ENCODE measurements around the gene MBD3L4. TPM values are rescaled to one million over a fixed set of nuclear protein-coding genes. Genes with fewer than 3 reads are reported as not detected.
"Not testable (repeated sequence)": the region's sequence is repeated elsewhere in the genome, so short reads cannot be mapped to it uniquely, and the experiment has no call there.

The MBD3L4 gene
- total RNA-seq, result not detected in 2 replicates

GRCh38 chr19:7040079-7040478 is at the start of gene MBD3L4:
Gene MBD3L4 (minus strand): TSS chr19:7040179. CDS start chr19:7040144, 35 bp downstream.
- H3K9me3 Mint-ChIP-seq; H3K36me3 Mint-ChIP-seq (ENCODE audit: low read depth); H3K4me1 Mint-ChIP-seq; ATAC-seq (ENCODE audit: low read depth); intact Hi-C loops (cut with micrococcal nuclease); H3K4me3 Mint-ChIP-seq; DNase-seq; H3K27me3 Mint-ChIP-seq; CTCF ChIA-PET; H3K27ac Mint-ChIP-seq; POLR2A ChIA-PET: not testable (repeated sequence)

GRCh38 chr19:7088999-7089398 is 49.0 kb upstream of the MBD3L4 start:
- Mint-ChIP-seq H3K4me1 (no peaks in the 10 kb centered on the region), H3K9me3 (peaks cover 37% of the 10 kb centered on the region), H3K36me3 (ENCODE audit: low read depth) (peaks cover 47% of the 10 kb centered on the region), H3K27me3 (no peaks in the 10 kb centered on the region), H3K4me3 (no peak overlapping the region), H3K27ac (no peak overlapping the region)
- ChIA-PET POLR2A (interaction anchor here (0.7 kb wide), 1 partner anchor 316 kb away, joined by 3 read pairs; no protein-coding TSS in a partner anchor), CTCF (no interaction called here)
- ATAC-seq (ENCODE audit: low read depth) (no peak), DNase-seq (no peak)
- no peak for TF ChIP-seq CTCF (IDR thresholded peaks at IDR 0.05)
- intact Hi-C loops (cut with micrococcal nuclease), result no loop called here

GRCh38 chr19:7083076-7083956 is 43.3 kb upstream of the MBD3L4 start:
- no peak overlapping the region for H3K27ac Mint-ChIP-seq
- no peak for DNase-seq
- no peak overlapping the region for H3K4me3 Mint-ChIP-seq
- POLR2A ChIA-PET, result interaction anchor here (0.9 kb wide), 1 partner anchor 14 kb away, joined by 3 read pairs; the partner anchor contains the start of gene ZNF557
- peaks cover 78% of the 10 kb centered on the region for H3K36me3 Mint-ChIP-seq (ENCODE audit: low read depth)
- no peak for ATAC-seq (ENCODE audit: low read depth)
- no peak for TF ChIP-seq CTCF (IDR thresholded peaks at IDR 0.05)
- CTCF ChIA-PET, result no interaction called here
- H3K9me3 Mint-ChIP-seq, result peaks cover 44% of the 10 kb centered on the region
- no peaks in the 10 kb centered on the region for H3K4me1 Mint-ChIP-seq
- H3K27me3 Mint-ChIP-seq, result no peaks in the 10 kb centered on the region
- intact Hi-C loops (cut with micrococcal nuclease), result no loop called here

- DNase-seq (no peak), ATAC-seq (ENCODE audit: low read depth) (no peak)
- H3K9me3 Mint-ChIP-seq, result peaks cover 33% of the 10 kb centered on the region
These were observed 38.0 kb upstream of the MBD3L4 start for GRCh38 chr19:7078008-7078407.

GRCh38 chr19:7076151-7076550 is 36.2 kb upstream of the MBD3L4 start:
- intact Hi-C loops (cut with micrococcal nuclease), result no loop called here
- H3K27me3 Mint-ChIP-seq, result no peaks in the 10 kb centered on the region
- ATAC-seq (ENCODE audit: low read depth) (no peak), DNase-seq (no peak)
- H3K27ac Mint-ChIP-seq, result no peak overlapping the region
- CTCF ChIA-PET, result no interaction called here
- H3K4me1 Mint-ChIP-seq, result peaks cover 4% of the 10 kb centered on the region
- no peak for TF ChIP-seq CTCF (IDR thresholded peaks at IDR 0.05)
- H3K9me3 Mint-ChIP-seq, result peaks cover 24% of the 10 kb centered on the region
- H3K36me3 Mint-ChIP-seq (ENCODE audit: low read depth), result peaks cover 88% of the 10 kb centered on the region
- POLR2A ChIA-PET, result no interaction called here
- no peak overlapping the region for H3K4me3 Mint-ChIP-seq

More at GRCh38 chr19:7078008-7078407, 38.0 kb upstream of the MBD3L4 start:
- ChIA-PET POLR2A (interaction anchor here (0.9 to 1.2 kb wide), 3 partner anchors 8 to 20 kb away, joined by 3 to 8 read pairs (median 4); partner anchors contain the start of gene ZNF557), CTCF (no interaction called here)
- Mint-ChIP-seq H3K27ac (no peak overlapping the region), H3K36me3 (ENCODE audit: low read depth) (peaks cover 94% of the 10 kb centered on the region), H3K4me1 (no peaks in the 10 kb centered on the region), H3K27me3 (no peaks in the 10 kb centered on the region), H3K4me3 (no peak overlapping the region)
- TF ChIP-seq CTCF (IDR thresholded peaks at IDR 0.05), result no peak
- intact Hi-C loops (cut with micrococcal nuclease), result no loop called here

Measured in activated B cell treated with CpG ODN at 0.5 μM for 24 hours (primary cell).